Neuronal stem cell (in vitro differentiated cells): Measurements from ENCODE around the gene AMOT.

ENCODE experiments used
- DNase-seq: peaks from one replicate; pipeline ENCODE4 v3.0.0-alpha.2; 2013; ENCODE audit warnings: low spot score
- H2AFZ ChIP-seq: one replicate; pipeline ENCODE4 v1.6.1; 2013; ENCODE audit warnings: mild to moderate bottlenecking, low read length, inconsistent platforms
- H2AK5ac ChIP-seq: 2 replicates; pipeline ENCODE4 v1.6.1; 2013; ENCODE audit warnings: low read depth, mild to moderate bottlenecking, inconsistent platforms, low read length, moderate library complexity, mixed read lengths
- H2BK120ac ChIP-seq: 2 replicates; pipeline ENCODE4 v1.6.1; 2013; ENCODE audit warnings: low read depth, mild to moderate bottlenecking, inconsistent platforms, low read length, moderate library complexity, mixed read lengths
- H2BK12ac ChIP-seq: one replicate; pipeline ENCODE4 v1.6.1; 2013; ENCODE audit warnings: low read length, inconsistent platforms
- H2BK15ac ChIP-seq: 2 replicates; pipeline ENCODE4 v1.6.1; 2013; ENCODE audit warnings: mild to moderate bottlenecking, low read length, inconsistent platforms, mixed read lengths
- H2BK5ac ChIP-seq: one replicate; pipeline ENCODE4 v1.6.1; 2013; ENCODE audit warnings: inconsistent platforms, mild to moderate bottlenecking, low read length, moderate library complexity
- H3K14ac ChIP-seq: one replicate; pipeline ENCODE4 v1.6.1; 2013; ENCODE audit warnings: low read length, inconsistent platforms
- H3K18ac ChIP-seq: 2 replicates; pipeline ENCODE4 v1.6.1; 2013; ENCODE audit warnings: low read length, inconsistent platforms
- H3K23ac ChIP-seq: 2 replicates; pipeline ENCODE4 v1.6.1; 2013; ENCODE audit warnings: low read depth, mild to moderate bottlenecking, mixed read lengths, low read length, inconsistent platforms; ENCODE audit not compliant: poor library complexity
- H3K27ac ChIP-seq: replicated peaks from 3 replicates; pipeline ENCODE4 v1.5.1; 2013; ENCODE audit warnings: low read length, inconsistent platforms
- H3K27me3 ChIP-seq, 3 experiments: 2 replicates each; pipeline ENCODE4 v1.6.1; 2013; ENCODE audit warnings: low read length in 3 of 3, mild to moderate bottlenecking in 2 of 3, inconsistent platforms in 1 of 3, low read depth in 1 of 3, mixed read lengths in 1 of 3, moderate library complexity in 1 of 3; ENCODE audit not compliant: control insufficient read depth in 3 of 3, insufficient read depth in 3 of 3
- H3K36me3 ChIP-seq, 2 donors: replicated peaks in 1 of 2; 2 replicates each; pipeline ENCODE4 v1.6.1; 2013; ENCODE audit warnings: low read length in 2 of 2; ENCODE audit not compliant: control insufficient read depth in 2 of 2, insufficient read depth in 2 of 2
- H3K4ac ChIP-seq: 2 replicates; pipeline ENCODE4 v1.6.1; 2013; ENCODE audit warnings: inconsistent platforms, mild to moderate bottlenecking, low read length, moderate library complexity
- H3K4me1 ChIP-seq, 2 donors: 1 replicate in 1 of 2; 2 replicates in 1 of 2; pipeline ENCODE4 v1.6.1; 2013; ENCODE audit warnings: low read length in 2 of 2, low read depth in 1 of 2; ENCODE audit not compliant: control insufficient read depth in 2 of 2, insufficient read depth in 1 of 2
- H3K4me2 ChIP-seq: one replicate; pipeline ENCODE4 v1.6.1; 2013; ENCODE audit warnings: mild to moderate bottlenecking, low read length, inconsistent platforms; ENCODE audit not compliant: insufficient read depth, poor library complexity, severe bottlenecking
- H3K4me3 ChIP-seq, 2 donors: 2 replicates each; pipeline ENCODE4 v1.5.1; 2013; ENCODE audit warnings: low read length in 2 of 2, mild to moderate bottlenecking in 2 of 2, inconsistent platforms in 1 of 2, moderate library complexity in 1 of 2
- H3K79me1 ChIP-seq: one replicate; pipeline ENCODE4 v1.6.1; 2013; ENCODE audit warnings: low read depth, mild to moderate bottlenecking, inconsistent platforms, low read length, moderate library complexity
- H3K9ac ChIP-seq: one replicate; pipeline ENCODE4 v1.6.1; 2013; ENCODE audit warnings: mild to moderate bottlenecking, low read depth, low read length, inconsistent platforms; ENCODE audit not compliant: poor library complexity
- H3K9me3 ChIP-seq, 2 donors: replicated peaks in 1 of 2; 2 replicates each; pipeline versions ENCODE3 to v1.6.1; 2013; ENCODE audit warnings: low read length in 2 of 2, mild to moderate bottlenecking in 2 of 2, inconsistent platforms in 1 of 2, low read depth in 1 of 2, mixed read lengths in 1 of 2, moderate library complexity in 1 of 2; ENCODE audit not compliant: control insufficient read depth in 2 of 2, insufficient read depth in 1 of 2
- H4K8ac ChIP-seq: one replicate; pipeline ENCODE4 v1.6.1; 2013; ENCODE audit warnings: low read depth, mild to moderate bottlenecking, inconsistent platforms, low read length, moderate library complexity
- H4K91ac ChIP-seq: one replicate; pipeline ENCODE4 v1.6.1; 2013; ENCODE audit warnings: low read length, low read depth, mild to moderate bottlenecking, inconsistent platforms; ENCODE audit not compliant: poor library complexity
- WGBS, 2 donors: extraction: QIAGEN DNeasy Blood & Tissue Kit; methylation state at CpG; one replicate each; pipeline ENCODE4 v1.1.7; 2013; ENCODE audit warnings: missing lambda C conversion rate in 2 of 2, mixed read lengths in 1 of 2; ENCODE audit not compliant: insufficient read length in 2 of 2, insufficient replicate concordance in 1 of 2; ENCODE audit errors: extremely low coverage in 2 of 2; 5-methylcytosine and 5-hydroxymethylcytosine counted together

AMOT gene

GRCh38 chrX:112820364-112821268 lies 20.0 kb downstream of the AMOT start:
- H2BK5ac ChIP-seq, result no peak overlapping the region
- no peak overlapping the region for H3K27ac ChIP-seq
- H3K14ac ChIP-seq, result no peak overlapping the region
- H3K9me3 ChIP-seq, result no peaks in the 10 kb centered on the region
- WGBS, 2 donors, result no CpG with 5 or more reads among the region's 3 CpGs
- no peak overlapping the region for H2AFZ ChIP-seq
- no peak overlapping the region for H4K8ac ChIP-seq
- H3K23ac ChIP-seq, result no peak overlapping the region
- H3K79me1 ChIP-seq, result no peaks in the 10 kb centered on the region
- no peak overlapping the region for H3K4me2 ChIP-seq
- no peak overlapping the region for H2BK12ac ChIP-seq
- H3K4me1 ChIP-seq, result peaks cover 4 to 12% of the 10 kb centered on the region in 2 donors
- H3K18ac ChIP-seq, result no peak overlapping the region
- no peak overlapping the region for H2BK120ac ChIP-seq
- no peak overlapping the region for H4K91ac ChIP-seq
- no peak overlapping the region for H2BK15ac ChIP-seq
- DNase-seq, result no peak
- H3K4me3 ChIP-seq, result no peak overlapping the region
- H3K9ac ChIP-seq, result no peak overlapping the region
- peaks cover 0 to 21% of the 10 kb centered on the region in 2 donors for H3K36me3 ChIP-seq
- no peak overlapping the region for H3K4ac ChIP-seq
- no peak overlapping the region for H2AK5ac ChIP-seq
- H3K27me3 ChIP-seq, result no peaks in the 10 kb centered on the region

- H3K27me3 ChIP-seq, result no peaks in the 10 kb centered on the region
- H2AFZ ChIP-seq, result no peak overlapping the region
- no peak overlapping the region for H3K9ac ChIP-seq
- no peaks in the 10 kb centered on the region for H3K79me1 ChIP-seq
- H3K18ac ChIP-seq, result no peak overlapping the region
- H3K23ac ChIP-seq, result no peak overlapping the region
- no peak overlapping the region for H2BK5ac ChIP-seq
- no peak overlapping the region for H4K8ac ChIP-seq
- WGBS, 2 donors, result no CpG with 5 or more reads among the region's 1 CpG
- no peak overlapping the region for H2BK12ac ChIP-seq
- H3K36me3 ChIP-seq, result peaks cover 0 to 21% of the 10 kb centered on the region in 2 donors
- peaks cover 4 to 12% of the 10 kb centered on the region in 2 donors for H3K4me1 ChIP-seq
- no peak overlapping the region for H3K4me2 ChIP-seq
- H2BK120ac ChIP-seq, result no peak overlapping the region
- H4K91ac ChIP-seq, result no peak overlapping the region
- H2BK15ac ChIP-seq, result no peak overlapping the region
- no peaks in the 10 kb centered on the region for H3K9me3 ChIP-seq
- no peak for DNase-seq
- no peak overlapping the region for H3K4me3 ChIP-seq
- H3K14ac ChIP-seq, result no peak overlapping the region
- H3K4ac ChIP-seq, result no peak overlapping the region
- H3K27ac ChIP-seq, result no peak overlapping the region
- no peak overlapping the region for H2AK5ac ChIP-seq
Measured at GRCh38 chrX:112819813-112820212, 20.8 kb downstream of the AMOT start.

- Histone ChIP-seq H2BK12ac (no peak overlapping the region), H2AFZ (no peak overlapping the region), H3K4me1 (peaks cover 8 to 16% of the 10 kb centered on the region in 2 donors), H3K79me1 (no peaks in the 10 kb centered on the region), H3K23ac (no peak overlapping the region), H3K4ac (no peak overlapping the region), H3K27me3 (no peaks in the 10 kb centered on the region), H2BK15ac (no peak overlapping the region), H4K91ac (no peak overlapping the region), H4K8ac (no peak overlapping the region), H3K36me3 (peaks cover 0 to 21% of the 10 kb centered on the region in 2 donors), H3K4me2 (no peak overlapping the region), H2BK5ac (no peak overlapping the region), H3K27ac (no peak overlapping the region), H3K18ac (peak overlapping the region; percentile 48), H2AK5ac (no peak overlapping the region), H3K4me3 (no peak overlapping the region), H2BK120ac (no peak overlapping the region), H3K14ac (no peak overlapping the region), H3K9ac (no peak overlapping the region), H3K9me3 (no peaks in the 10 kb centered on the region)
- no peak for DNase-seq
- no CpG with 5 or more reads among the region's 2 CpGs for WGBS, 2 donors
Measured at GRCh38 chrX:112819008-112819640, 21.5 kb downstream of the AMOT start.
